ENCODE data around the gene UBR2.
A peak's percentile ranks its signal among the peaks of the same experiment; 100 is the strongest.

The UBR2 gene

GRCh38 chr6:42563697-42564505 is at the start of gene UBR2:
UBR2 (plus strand) TSS chr6:42564029; CDS start chr6:42564320, 291 bp downstream.
- DNase-seq: peak; percentile 95 to 99

- DNase-seq: no peak
Measured at GRCh38 chr6:42514745-42515144, 49.1 kb upstream of the UBR2 start.

- DNase-seq: no peak
Measured at GRCh38 chr6:42519779-42520178, 44.0 kb upstream of the UBR2 start.

GRCh38 chr6:42520786-42521607 is 42.8 kb upstream of the UBR2 start:
- DNase-seq: no peak

GRCh38 chr6:42522036-42522435 is 41.8 kb upstream of the UBR2 start:
- DNase-seq: no peak

- DNase-seq: no peak
Measured at GRCh38 chr6:42522942-42523814, 40.7 kb upstream of the UBR2 start.

- DNase-seq: no peak
Measured at GRCh38 chr6:42525206-42525605, 38.6 kb upstream of the UBR2 start.

GRCh38 chr6:42526616-42527015 is 37.2 kb upstream of the UBR2 start:
- no peak for DNase-seq

- DNase-seq: no peak
Measured at GRCh38 chr6:42527204-42527603, 36.6 kb upstream of the UBR2 start.

GRCh38 chr6:42530296-42530695 is 33.5 kb upstream of the UBR2 start:
- no peak for DNase-seq

- DNase-seq: no peak
Measured at GRCh38 chr6:42530751-42531150, 33.1 kb upstream of the UBR2 start.

- peak; percentile 38 to 70 for DNase-seq
Measured at GRCh38 chr6:42532038-42532669, 31.7 kb upstream of the UBR2 start.

GRCh38 chr6:42533794-42534193 is 30.0 kb upstream of the UBR2 start:
- no peak for DNase-seq

- DNase-seq: no peak
Measured at GRCh38 chr6:42537536-42537935, 26.3 kb upstream of the UBR2 start.

GRCh38 chr6:42539135-42539534 is 24.7 kb upstream of the UBR2 start:
- DNase-seq: no peak

- no peak for DNase-seq
Measured at GRCh38 chr6:42545226-42545773, 18.5 kb upstream of the UBR2 start.

- peak in 1 of 2 experiments; percentile 81 for DNase-seq
Measured at GRCh38 chr6:42547407-42548329, 16.2 kb upstream of the UBR2 start.

- no peak for DNase-seq
Measured at GRCh38 chr6:42550277-42550676, 13.6 kb upstream of the UBR2 start.

GRCh38 chr6:42551217-42551616 is 12.6 kb upstream of the UBR2 start:
- DNase-seq: no peak

- no peak for DNase-seq
Measured at GRCh38 chr6:42552380-42552779, 11.4 kb upstream of the UBR2 start.
